ENCODE data around the gene ITCH. TPM values are rescaled to one million over a fixed set of nuclear protein-coding genes. Genes with fewer than 3 reads are reported as not detected.
A peak's percentile ranks its signal among the peaks of the same experiment; 100 is the strongest.

ITCH gene
- total and polyA plus RNA-seq, 2 donors, result 19.8 to 113 TPM

GRCh38 chr20:34539756-34540155 is 176.7 kb downstream of the ITCH start:
- no peak for DNase-seq (ENCODE audit: extremely low spot score)
- Histone ChIP-seq H3K4me1 (ENCODE audit: insufficient read depth) (no peaks in the 10 kb centered on the region), H3K27ac (ENCODE audit: low read depth) (no peak overlapping the region), H3K4me3 (ENCODE audit: low read depth, low read length) (no peak overlapping the region), H3K36me3 (ENCODE audit: insufficient read depth) (peaks cover 2% of the 10 kb centered on the region)
- WGBS, result 96% methylated on average over 8 of the region's 8 CpGs

- DNase-seq (ENCODE audit: extremely low spot score), result no peak
- Histone ChIP-seq H3K36me3 (ENCODE audit: insufficient read depth) (peaks cover 2% of the 10 kb centered on the region), H3K4me3 (ENCODE audit: low read depth, low read length) (no peak overlapping the region), H3K4me1 (ENCODE audit: insufficient read depth) (no peaks in the 10 kb centered on the region), H3K27ac (ENCODE audit: low read depth) (no peak overlapping the region)
- 85% methylated on average over 15 of the region's 15 CpGs for WGBS
Measured at GRCh38 chr20:34540596-34541263, 177.7 kb downstream of the ITCH start.

DNA sequence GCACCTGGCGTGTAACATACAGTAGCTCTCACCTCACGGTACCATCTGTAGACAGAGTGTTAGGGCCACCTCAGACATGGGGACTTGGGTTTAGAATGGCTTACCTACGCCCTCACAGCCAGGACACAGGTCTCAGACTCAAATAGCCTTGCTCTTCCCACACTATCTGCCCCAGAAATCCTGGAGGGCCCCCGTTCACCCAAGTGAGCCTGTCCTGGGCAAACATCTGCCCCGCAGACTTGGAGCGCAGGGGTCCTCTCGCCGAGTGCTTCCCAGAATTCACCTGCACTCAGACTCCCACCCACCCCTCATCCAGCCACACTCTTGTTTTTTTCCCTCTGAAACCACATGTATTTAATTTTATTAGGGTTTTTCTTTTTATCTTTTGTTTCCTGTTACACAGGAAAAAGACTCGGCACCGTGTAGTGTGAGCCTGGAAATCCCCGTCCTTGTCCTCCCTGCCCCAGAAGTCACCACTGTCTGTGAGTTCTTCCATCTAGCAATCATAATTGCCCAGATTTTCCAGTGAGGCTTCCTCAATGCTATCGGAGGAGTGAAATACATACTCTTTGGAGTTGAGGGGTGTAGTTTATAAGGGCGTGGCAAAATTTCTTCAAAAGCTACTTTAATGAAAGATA is 178.3 kb downstream of the ITCH start:
- Histone ChIP-seq H3K4me3 (ENCODE audit: low read depth, low read length) (no peak overlapping the region), H3K36me3 (ENCODE audit: insufficient read depth) (peaks cover 2% of the 10 kb centered on the region), H3K27ac (ENCODE audit: low read depth) (no peak overlapping the region), H3K4me1 (ENCODE audit: insufficient read depth) (no peaks in the 10 kb centered on the region)
- WGBS, result 79% methylated on average over 13 of the region's 13 CpGs
- DNase-seq (ENCODE audit: extremely low spot score), result no peak

- WGBS, result 78% methylated on average over 16 of the region's 16 CpGs
- DNase-seq (ENCODE audit: extremely low spot score), result no peak
- Histone ChIP-seq H3K4me3 (ENCODE audit: low read depth, low read length) (no peak overlapping the region), H3K36me3 (ENCODE audit: insufficient read depth) (peaks cover 2% of the 10 kb centered on the region), H3K27ac (ENCODE audit: low read depth) (no peak overlapping the region), H3K4me1 (ENCODE audit: insufficient read depth) (no peaks in the 10 kb centered on the region)
Measured at GRCh38 chr20:34541917-34542316, 178.8 kb downstream of the ITCH start.

- DNase-seq (ENCODE audit: extremely low spot score), result no peak
- Histone ChIP-seq H3K4me1 (ENCODE audit: insufficient read depth) (no peaks in the 10 kb centered on the region), H3K36me3 (ENCODE audit: insufficient read depth) (peaks cover 2% of the 10 kb centered on the region), H3K27ac (ENCODE audit: low read depth) (no peak overlapping the region), H3K4me3 (ENCODE audit: low read depth, low read length) (no peak overlapping the region)
- 96% methylated on average over 6 of the region's 6 CpGs for WGBS
Measured at GRCh38 chr20:34542439-34542838, 179.4 kb downstream of the ITCH start.

DNA sequence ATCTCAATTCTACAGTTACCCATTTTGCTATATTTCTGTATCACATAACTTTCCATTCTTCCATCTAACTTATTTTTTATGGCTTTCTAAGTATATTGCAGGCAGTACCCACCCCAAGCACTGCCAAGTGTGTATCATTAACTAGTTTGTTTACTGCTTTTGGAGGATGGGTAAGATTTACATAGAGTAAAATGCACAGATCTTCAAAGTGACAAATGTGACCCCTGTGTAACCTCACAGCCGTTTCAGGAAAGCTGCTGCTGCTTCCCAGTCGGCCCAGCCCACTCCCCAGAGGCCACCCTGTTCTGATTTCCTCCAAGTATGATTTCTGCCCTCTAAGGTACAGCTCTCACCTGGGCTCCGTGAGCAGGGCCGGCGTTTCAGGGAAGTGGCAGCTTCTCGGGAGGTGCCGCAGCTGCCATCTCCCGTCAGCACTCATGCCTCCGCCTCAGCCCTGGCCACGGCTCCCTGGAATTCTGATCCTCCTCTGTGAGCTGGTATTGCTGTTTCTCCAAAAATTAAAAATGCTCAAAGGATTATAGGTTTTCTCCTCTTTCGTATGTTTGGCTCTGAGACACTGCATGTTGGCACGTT is 180.5 kb downstream of the ITCH start:
- peaks cover 2% of the 10 kb centered on the region for H3K36me3 ChIP-seq (ENCODE audit: insufficient read depth)
- no peak for DNase-seq (ENCODE audit: extremely low spot score)
- WGBS, result 71% methylated on average over 12 of the region's 12 CpGs
- H3K27ac ChIP-seq (ENCODE audit: low read depth), result no peak overlapping the region
- H3K4me3 ChIP-seq (ENCODE audit: low read depth, low read length), result no peak overlapping the region
- no peaks in the 10 kb centered on the region for H3K4me1 ChIP-seq (ENCODE audit: insufficient read depth)

DNA sequence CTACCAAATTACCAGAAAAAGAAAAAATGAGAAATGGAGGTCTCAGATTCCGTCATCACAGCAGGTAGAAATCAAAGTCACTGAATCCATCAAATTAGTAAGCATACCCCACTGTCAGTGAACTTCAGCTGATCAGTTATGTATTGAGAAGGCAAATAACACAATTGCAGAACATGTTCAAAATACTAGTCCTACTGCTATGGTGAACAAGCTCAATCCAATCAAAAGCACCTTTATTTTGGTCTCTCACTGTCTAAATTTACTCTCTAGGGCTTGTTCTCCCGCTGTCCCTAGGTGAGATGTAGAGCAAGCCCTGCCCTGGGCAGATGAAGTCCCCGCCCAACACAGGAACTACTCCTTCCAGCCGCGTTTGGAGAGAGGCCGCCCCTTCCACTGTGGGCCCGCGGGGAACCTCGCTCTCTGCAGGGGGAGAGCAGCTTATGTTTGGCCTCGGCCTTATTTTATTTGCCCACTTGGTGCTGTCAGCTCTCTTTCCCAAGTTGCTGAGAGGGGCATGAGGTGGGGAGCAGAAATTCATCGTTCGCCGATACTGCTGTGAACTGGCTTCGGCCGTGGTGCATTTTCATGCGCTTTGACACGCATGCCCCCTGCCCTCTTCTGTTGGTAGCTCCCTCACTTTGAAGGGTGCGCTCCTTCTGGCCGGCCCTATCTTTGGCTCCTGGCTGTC is 181.2 kb downstream of the ITCH start:
- H3K36me3 ChIP-seq (ENCODE audit: insufficient read depth), result peaks cover 2% of the 10 kb centered on the region
- 18% methylated on average over 19 of the region's 19 CpGs for WGBS
- H3K27ac ChIP-seq (ENCODE audit: low read depth), result no peak overlapping the region
- H3K4me1 ChIP-seq (ENCODE audit: insufficient read depth), result no peaks in the 10 kb centered on the region
- H3K4me3 ChIP-seq (ENCODE audit: low read depth, low read length), result no peak overlapping the region
- DNase-seq (ENCODE audit: extremely low spot score), result no peak

- Histone ChIP-seq H3K36me3 (ENCODE audit: insufficient read depth) (no peaks in the 10 kb centered on the region), H3K4me1 (ENCODE audit: insufficient read depth) (no peaks in the 10 kb centered on the region), H3K4me3 (ENCODE audit: low read depth, low read length) (no peak overlapping the region), H3K27ac (ENCODE audit: low read depth) (no peak overlapping the region)
- 91% methylated on average over 11 of the region's 11 CpGs for WGBS
- DNase-seq (ENCODE audit: extremely low spot score), result no peak
Measured at GRCh38 chr20:34546751-34547181, 183.7 kb downstream of the ITCH start.

DNA sequence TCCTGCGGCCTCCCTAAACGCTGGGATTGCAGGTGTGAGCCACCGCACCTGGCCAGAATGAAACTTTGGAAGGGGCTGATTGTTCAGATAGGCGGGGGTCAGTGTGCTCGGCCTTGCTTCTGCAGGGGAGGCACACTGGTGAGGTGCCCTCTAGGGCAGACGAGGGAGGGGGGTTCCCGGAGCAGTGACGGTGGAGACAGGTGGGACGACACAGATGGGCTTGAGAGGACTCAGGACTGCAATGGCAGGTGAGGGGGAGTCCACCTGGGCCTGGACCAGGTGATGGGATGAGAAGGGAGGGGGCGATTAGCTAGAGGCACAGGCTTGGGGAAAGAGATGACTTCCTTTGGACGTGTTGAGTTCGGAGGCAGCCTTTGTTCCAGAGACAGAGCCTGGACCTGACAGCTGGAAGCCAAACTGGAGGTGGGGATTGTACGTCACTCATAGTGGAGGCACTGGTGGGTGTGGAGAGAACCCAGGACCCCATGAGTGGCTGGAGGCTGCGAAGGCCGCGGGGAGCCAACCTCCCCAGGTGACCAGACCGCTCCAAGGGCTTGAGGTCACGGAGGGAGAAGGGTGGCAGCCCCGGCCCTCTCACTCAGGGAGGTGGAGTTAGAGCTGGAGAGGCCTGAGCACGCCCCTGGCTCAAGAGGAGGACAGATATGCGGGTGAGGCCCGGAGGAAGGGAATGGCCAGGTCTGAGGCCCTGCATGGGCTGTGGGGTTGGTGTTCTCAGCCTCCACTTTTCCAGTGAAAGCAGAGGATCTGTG is 185.0 kb downstream of the ITCH start:
- H3K4me1 ChIP-seq (ENCODE audit: insufficient read depth), result no peaks in the 10 kb centered on the region
- 92% methylated on average over 22 of the region's 22 CpGs for WGBS
- no peak for DNase-seq (ENCODE audit: extremely low spot score)
- no peak overlapping the region for H3K27ac ChIP-seq (ENCODE audit: low read depth)
- H3K36me3 ChIP-seq (ENCODE audit: insufficient read depth), result no peaks in the 10 kb centered on the region
- H3K4me3 ChIP-seq (ENCODE audit: low read depth, low read length), result no peak overlapping the region

DNA sequence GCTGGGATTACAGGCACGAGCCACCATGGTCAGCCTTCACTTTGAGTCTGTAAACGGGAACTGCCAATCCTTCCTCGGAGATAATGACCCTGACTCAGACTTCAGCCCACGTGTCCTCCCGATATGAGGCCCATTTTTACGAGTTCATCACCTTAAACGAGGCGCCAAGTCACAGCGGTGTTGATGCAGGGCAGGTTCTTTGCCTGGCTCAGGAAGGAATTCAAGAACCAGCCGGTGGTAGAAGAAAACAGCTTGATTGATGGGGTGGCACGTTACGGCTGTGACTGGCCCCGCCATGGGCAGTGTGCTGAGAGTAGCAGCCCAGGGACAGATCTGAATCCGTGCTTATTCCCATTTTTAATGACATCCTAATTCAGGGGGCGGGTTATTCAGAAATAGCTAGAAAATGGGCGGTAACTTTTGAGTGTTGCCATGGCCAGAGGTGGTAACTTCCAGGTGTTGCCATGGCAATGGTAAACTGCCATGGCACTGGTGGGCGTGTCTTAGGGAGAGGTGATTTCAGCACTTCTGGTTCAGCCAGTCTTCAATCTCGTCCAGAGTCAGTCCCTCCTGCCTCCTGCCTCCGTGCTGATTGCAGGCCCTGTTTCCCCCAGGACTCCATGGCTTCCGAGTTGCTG is 186.3 kb downstream of the ITCH start:
- no peak overlapping the region for H3K27ac ChIP-seq (ENCODE audit: low read depth)
- H3K4me1 ChIP-seq (ENCODE audit: insufficient read depth), result no peaks in the 10 kb centered on the region
- peak; percentile 51 for DNase-seq (ENCODE audit: extremely low spot score)
- H3K36me3 ChIP-seq (ENCODE audit: insufficient read depth), result no peaks in the 10 kb centered on the region
- no peak overlapping the region for H3K4me3 ChIP-seq (ENCODE audit: low read depth, low read length)
- WGBS, result 55% methylated on average over 20 of the region's 20 CpGs

- DNase-seq (ENCODE audit: extremely low spot score), result no peak
- 90% methylated on average over 13 of the region's 13 CpGs for WGBS
- no peak overlapping the region for H3K4me3 ChIP-seq (ENCODE audit: low read depth, low read length)
- no peaks in the 10 kb centered on the region for H3K4me1 ChIP-seq (ENCODE audit: insufficient read depth)
- H3K27ac ChIP-seq (ENCODE audit: low read depth), result no peak overlapping the region
- H3K36me3 ChIP-seq (ENCODE audit: insufficient read depth), result no peaks in the 10 kb centered on the region
Measured at GRCh38 chr20:34549929-34550305, 186.8 kb downstream of the ITCH start.

DNA sequence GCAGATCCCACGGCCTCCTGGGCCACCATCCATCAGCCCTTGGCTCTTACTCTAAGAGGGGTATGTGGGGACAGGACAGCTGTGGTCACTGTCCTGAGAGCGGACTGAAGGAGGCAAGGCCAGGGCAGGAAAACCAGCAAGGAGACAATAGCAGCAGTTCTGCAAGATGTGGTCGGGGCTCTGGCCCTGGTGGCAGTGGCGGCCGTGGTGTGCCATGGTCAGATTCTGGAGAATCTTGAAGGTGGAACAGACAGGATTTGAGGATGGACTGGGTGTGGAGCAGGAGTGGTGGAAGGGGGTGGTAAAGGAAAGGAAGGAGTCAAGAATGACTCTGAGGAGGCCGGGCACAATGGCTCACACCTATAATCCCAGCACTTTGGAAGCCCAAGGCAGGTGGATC is 189.5 kb downstream of the ITCH start:
- H3K4me3 ChIP-seq (ENCODE audit: low read depth, low read length), result no peak overlapping the region
- no peaks in the 10 kb centered on the region for H3K36me3 ChIP-seq (ENCODE audit: insufficient read depth)

GRCh38 chr20:34553366-34553867 is 190.3 kb downstream of the ITCH start:
- Histone ChIP-seq H3K36me3 (ENCODE audit: insufficient read depth) (no peaks in the 10 kb centered on the region), H3K4me3 (ENCODE audit: low read depth, low read length) (no peak overlapping the region), H3K27ac (ENCODE audit: low read depth) (no peak overlapping the region), H3K4me1 (ENCODE audit: insufficient read depth) (no peaks in the 10 kb centered on the region)
- WGBS, result 28% methylated on average over 4 of the region's 4 CpGs
- no peak for DNase-seq (ENCODE audit: extremely low spot score)

More for the DNA sequence above, 189.5 kb downstream of the ITCH start:
- Histone ChIP-seq H3K4me1 (ENCODE audit: insufficient read depth) (no peaks in the 10 kb centered on the region), H3K27ac (ENCODE audit: low read depth) (no peak overlapping the region)
- WGBS, result 97% methylated on average over 6 of the region's 6 CpGs
- no peak for DNase-seq (ENCODE audit: extremely low spot score)
